AG09309 (cell line): ENCODE results near the gene DPP6.

ENCODE experiments used
- DNase-seq: peaks from one replicate; pipeline ENCODE4 v3.0.0-alpha.2; 2010; ENCODE audit warnings: low read depth
- H3K4me3 ChIP-seq: 2 replicates; pipeline ENCODE4 v1.5.1; 2011; ENCODE audit warnings: mild to moderate bottlenecking, low read depth, low read length, moderate library complexity; ENCODE audit not compliant: control insufficient read depth
- TF ChIP-seq, protein P1 (sequence below): IDR thresholded peaks from 2 replicates; pipeline ENCODE4 v1.5.1; 2011; ENCODE audit warnings: mild to moderate bottlenecking, low read depth, low read length, inconsistent platforms; ENCODE audit not compliant: insufficient read depth, control insufficient read depth; ENCODE audit errors: missing control alignments

Gene DPP6

DNA sequence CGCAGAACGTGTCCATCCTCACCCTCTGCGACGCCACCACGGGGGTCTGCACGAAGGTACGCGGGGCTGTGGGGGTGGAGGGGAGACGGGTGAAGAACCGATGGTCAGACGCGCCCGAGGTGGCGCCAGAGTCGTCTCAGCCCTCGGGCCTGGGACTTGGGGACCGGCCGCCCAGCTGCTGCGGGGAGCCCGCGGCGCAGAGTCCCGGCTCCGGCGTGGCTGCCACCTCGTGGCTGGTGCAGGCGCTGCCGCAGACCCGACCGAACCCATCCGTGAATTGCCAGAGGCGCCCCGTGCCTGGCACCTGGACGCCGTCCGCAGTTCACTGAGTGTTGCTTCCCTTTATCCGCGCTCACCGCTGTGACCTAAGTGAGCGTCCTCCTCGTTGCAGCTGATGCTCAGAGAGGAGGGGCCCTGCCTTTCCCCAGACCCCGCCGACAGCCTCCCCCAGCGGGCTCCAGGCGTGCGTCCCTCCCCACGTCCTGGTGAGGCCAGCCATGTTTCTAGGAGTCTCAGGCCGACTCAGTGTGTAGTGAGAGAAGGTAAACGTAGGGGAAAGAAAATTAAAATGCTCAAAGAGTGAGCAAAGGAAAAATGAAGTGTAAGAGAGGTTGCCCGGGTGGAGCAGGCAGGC lies 742.1 kb downstream of the DPP6 start:
- H3K4me3 ChIP-seq: no peak overlapping the region
- DNase-seq: no peak
- TF ChIP-seq, protein P1, sequence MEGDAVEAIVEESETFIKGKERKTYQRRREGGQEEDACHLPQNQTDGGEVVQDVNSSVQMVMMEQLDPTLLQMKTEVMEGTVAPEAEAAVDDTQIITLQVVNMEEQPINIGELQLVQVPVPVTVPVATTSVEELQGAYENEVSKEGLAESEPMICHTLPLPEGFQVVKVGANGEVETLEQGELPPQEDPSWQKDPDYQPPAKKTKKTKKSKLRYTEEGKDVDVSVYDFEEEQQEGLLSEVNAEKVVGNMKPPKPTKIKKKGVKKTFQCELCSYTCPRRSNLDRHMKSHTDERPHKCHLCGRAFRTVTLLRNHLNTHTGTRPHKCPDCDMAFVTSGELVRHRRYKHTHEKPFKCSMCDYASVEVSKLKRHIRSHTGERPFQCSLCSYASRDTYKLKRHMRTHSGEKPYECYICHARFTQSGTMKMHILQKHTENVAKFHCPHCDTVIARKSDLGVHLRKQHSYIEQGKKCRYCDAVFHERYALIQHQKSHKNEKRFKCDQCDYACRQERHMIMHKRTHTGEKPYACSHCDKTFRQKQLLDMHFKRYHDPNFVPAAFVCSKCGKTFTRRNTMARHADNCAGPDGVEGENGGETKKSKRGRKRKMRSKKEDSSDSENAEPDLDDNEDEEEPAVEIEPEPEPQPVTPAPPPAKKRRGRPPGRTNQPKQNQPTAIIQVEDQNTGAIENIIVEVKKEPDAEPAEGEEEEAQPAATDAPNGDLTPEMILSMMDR: no peak

DNA sequence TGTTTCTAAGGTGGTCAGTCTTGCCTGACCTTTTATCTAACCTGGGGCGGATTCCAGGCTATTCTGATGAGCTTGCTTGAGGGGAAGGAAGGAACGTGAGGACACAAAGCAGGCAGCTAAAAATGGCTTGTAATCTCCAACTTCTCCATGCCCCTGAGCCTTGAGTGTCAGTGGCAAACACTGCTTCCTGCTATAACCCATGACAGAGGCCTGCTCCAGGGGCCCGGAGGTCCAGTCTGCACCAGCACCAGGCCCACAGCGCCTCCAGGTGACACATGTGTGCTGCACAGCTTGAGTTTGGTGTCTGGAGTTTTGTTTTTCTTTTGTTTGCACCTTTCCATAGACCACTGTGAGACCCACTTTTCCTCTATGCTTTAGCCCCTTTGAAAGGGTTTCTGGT lies 742.8 kb downstream of the DPP6 start:
- no peak for DNase-seq
- TF ChIP-seq, protein P1: no peak
- no peak overlapping the region for H3K4me3 ChIP-seq

GRCh38 chr7:154795437-154795836 lies 743.2 kb downstream of the DPP6 start:
- TF ChIP-seq, protein P1: no peak
- DNase-seq: no peak
- no peak overlapping the region for H3K4me3 ChIP-seq

DNA sequence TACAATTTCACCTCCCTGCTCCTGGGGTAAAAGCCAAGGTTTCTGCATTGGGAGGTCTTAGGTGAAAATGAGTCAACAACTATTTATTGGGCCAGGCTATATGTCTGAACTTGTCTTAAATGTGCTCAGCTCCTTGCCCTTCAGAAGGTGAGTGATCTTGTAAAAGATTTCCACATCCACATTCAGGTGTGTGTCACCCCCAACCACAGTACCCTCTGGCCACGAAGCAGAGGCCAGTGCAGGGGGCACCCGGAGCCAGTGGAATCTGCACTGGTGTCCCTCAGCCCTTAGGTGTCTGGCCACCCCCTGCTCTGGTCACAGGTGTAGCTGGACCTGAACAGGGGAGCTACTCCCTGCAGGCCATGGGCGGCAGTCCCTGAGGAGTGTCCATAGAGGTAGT lies 752.3 kb downstream of the DPP6 start:
- TF ChIP-seq, protein P1: no peak
- DNase-seq: no peak
- H3K4me3 ChIP-seq: no peak overlapping the region

GRCh38 chr7:154812027-154812426 lies 759.8 kb downstream of the DPP6 start:
- TF ChIP-seq, protein P1: no peak
- H3K4me3 ChIP-seq: no peak overlapping the region
- DNase-seq: no peak

- TF ChIP-seq, protein P1: no peak
- DNase-seq: no peak
Measured at GRCh38 chr7:154817224-154817896, 765.2 kb downstream of the DPP6 start.

More at GRCh38 chr7:154817224-154817896, 765.2 kb downstream of the DPP6 start:
- H3K4me3 ChIP-seq: no peak overlapping the region
